NAMALWA (cell line): ENCODE data around the gene NT5DC2.

Source experiments
- DNase-seq: peaks from one replicate; pipeline ENCODE4 v3.0.0-alpha.2; 2015; ENCODE audit warnings: low spot score

The NT5DC2 gene

GRCh38 chr3:52487788-52488691 is 45.6 kb downstream of the NT5DC2 start:
- no peak for DNase-seq

- no peak for DNase-seq
Observed at GRCh38 chr3:52487050-52487787, 46.4 kb downstream of the NT5DC2 start.

- DNase-seq: no peak
Observed at GRCh38 chr3:52484680-52485461, 48.8 kb downstream of the NT5DC2 start.

GRCh38 chr3:52483577-52484381 is 49.9 kb downstream of the NT5DC2 start:
- DNase-seq: no peak

- DNase-seq: no peak
Observed at GRCh38 chr3:52483081-52483480, 50.6 kb downstream of the NT5DC2 start.

- DNase-seq: no peak
Observed at GRCh38 chr3:52481819-52482521, 51.7 kb downstream of the NT5DC2 start.

GRCh38 chr3:52480768-52481715 is 52.6 kb downstream of the NT5DC2 start:
- no peak for DNase-seq

- no peak for DNase-seq
Observed at GRCh38 chr3:52479877-52480575, 53.6 kb downstream of the NT5DC2 start.

GRCh38 chr3:52479037-52479876 is 54.4 kb downstream of the NT5DC2 start:
- DNase-seq: no peak

- no peak for DNase-seq
Observed at GRCh38 chr3:52477796-52478095, 55.9 kb downstream of the NT5DC2 start.

- no peak for DNase-seq
Observed at GRCh38 chr3:52477076-52477795, 56.4 kb downstream of the NT5DC2 start.
